AG04449 (cell line): Measurements from ENCODE around the gene SLC38A2.
"Not testable (repeated sequence)": the region's sequence is repeated elsewhere in the genome, so short reads cannot be mapped to it uniquely, and the experiment has no call there.

ENCODE experiments used
- CTCF ChIA-PET: fragments of 350-600 bp; formaldehyde crosslinking; extraction: SDS; loops from one replicate; lab custom pipeline; 2021; ENCODE audit warnings: antibody characterized with exemption; lab: Yijun Ruan, JAX
- POLR2A ChIA-PET: fragments of 400-600, 350-600 bp; formaldehyde crosslinking; extraction: SDS; loops from one replicate; lab custom pipeline; 2020; ENCODE audit warnings: antibody characterized with exemption, inconsistent platforms; lab: Yijun Ruan, JAX
- DNase-seq: peaks from one replicate; pipeline ENCODE4 v3.0.0-alpha.2; 2010; ENCODE audit warnings: low read depth, low spot score
- H3K4me3 ChIP-seq: 2 replicates; pipeline ENCODE4 v1.5.1; 2011; ENCODE audit warnings: low read depth, mild to moderate bottlenecking, control low read depth, low read length
- CTCF ChIP-seq: IDR thresholded peaks from one replicate; pipeline ENCODE4 v1.5.1; 2011; ENCODE audit warnings: mild to moderate bottlenecking, moderate library complexity, low read length, control low read depth, inconsistent platforms; ENCODE audit not compliant: insufficient read depth; ENCODE audit errors: missing control alignments

The SLC38A2 gene

GRCh38 chr12:46400406-46400805 lies 27.8 kb upstream of the SLC38A2 start:
- TF ChIP-seq CTCF = no peak
- H3K4me3 ChIP-seq = no peak overlapping the region
- CTCF ChIA-PET = interaction anchor here (1.1 to 2.5 kb wide), 2 partner anchors 10 to 276 kb away, joined by 3 to 6 read pairs; no protein-coding TSS in a partner anchor
- no peak for DNase-seq
- POLR2A ChIA-PET = interaction anchor here (0.9 kb wide), 1 partner anchor 155 kb away, joined by 4 read pairs; no protein-coding TSS in a partner anchor

GRCh38 chr12:46399461-46400248 lies 27.1 kb upstream of the SLC38A2 start:
- H3K4me3 ChIP-seq, DNase-seq: not testable (repeated sequence)
- ChIA-PET POLR2A (interaction anchor here (0.9 kb wide), 1 partner anchor 156 kb away, joined by 4 read pairs; no protein-coding TSS in a partner anchor), CTCF (interaction anchor here (2.5 kb wide), 1 partner anchor 9 kb away, joined by 6 read pairs; no protein-coding TSS in a partner anchor)

- no peak for TF ChIP-seq CTCF
- H3K4me3 ChIP-seq = no peak overlapping the region
- DNase-seq = no peak
- ChIA-PET CTCF (no interaction called here), POLR2A (no interaction called here)
Observed at GRCh38 chr12:46396826-46397225, 24.3 kb upstream of the SLC38A2 start.

- POLR2A ChIA-PET = no interaction called here
- no peak for DNase-seq
- H3K4me3 ChIP-seq = no peak overlapping the region
- TF ChIP-seq CTCF = no peak
- CTCF ChIA-PET = no interaction called here
Observed at GRCh38 chr12:46395388-46395787, 22.8 kb upstream of the SLC38A2 start.

GRCh38 chr12:46391630-46392029 lies 19.1 kb upstream of the SLC38A2 start:
- CTCF ChIA-PET = interaction anchor here (1.5 to 2.2 kb wide), 3 partner anchors 8 to 270 kb away, joined by 3 to 6 read pairs (median 5); no protein-coding TSS in a partner anchor
- H3K4me3 ChIP-seq = no peak overlapping the region
- TF ChIP-seq CTCF = no peak
- POLR2A ChIA-PET = no interaction called here
- DNase-seq = no peak

- TF ChIP-seq CTCF = no peak
- no peak overlapping the region for H3K4me3 ChIP-seq
- CTCF ChIA-PET = interaction anchor here (2.1 to 2.2 kb wide), 2 partner anchors 9 to 270 kb away, joined by 5 to 6 read pairs; no protein-coding TSS in a partner anchor
- POLR2A ChIA-PET = interaction anchor here (1.2 kb wide), 1 partner anchor 19 kb away, joined by 5 read pairs; no protein-coding TSS in a partner anchor
- DNase-seq = no peak
Observed at GRCh38 chr12:46390881-46391280, 18.3 kb upstream of the SLC38A2 start.
